Stomach (tissue), 4 donors: ENCODE results near the gene SECTM1.

Experiments
- CTCF ChIP-seq, 7 experiments: fragments of 450-650 bp in 4 of 7; fragments of 200-600 bp in 3 of 7; sonication (generic) in 3 of 7; IDR thresholded peaks; one replicate each; pipeline ENCODE4 v1.5.1; 2016 to 2019; ENCODE audit warnings: antibody characterized with exemption in 7 of 7, control low read depth in 2 of 7, mild to moderate bottlenecking in 1 of 7
- EP300 ChIP-seq: sonication (generic); formaldehyde crosslinking; IDR thresholded peaks from one replicate; pipeline ENCODE4 v1.6.1; 2017; ENCODE audit warnings: antibody characterized with exemption
- POLR2A ChIP-seq, 4 donors: fragments of 450-650 bp; IDR thresholded peaks; one replicate each; pipeline ENCODE4 v1.6.1; 2016; ENCODE audit warnings: antibody characterized with exemption in 4 of 4, control low read depth in 2 of 4, mild to moderate bottlenecking in 1 of 4, moderate library complexity in 1 of 4
- POLR2AphosphoS5 ChIP-seq, 3 donors: sonication (generic); formaldehyde crosslinking; IDR thresholded peaks; one replicate each; pipeline ENCODE4 v1.6.1; 2016; ENCODE audit warnings: antibody characterized with exemption in 3 of 3

DNA sequence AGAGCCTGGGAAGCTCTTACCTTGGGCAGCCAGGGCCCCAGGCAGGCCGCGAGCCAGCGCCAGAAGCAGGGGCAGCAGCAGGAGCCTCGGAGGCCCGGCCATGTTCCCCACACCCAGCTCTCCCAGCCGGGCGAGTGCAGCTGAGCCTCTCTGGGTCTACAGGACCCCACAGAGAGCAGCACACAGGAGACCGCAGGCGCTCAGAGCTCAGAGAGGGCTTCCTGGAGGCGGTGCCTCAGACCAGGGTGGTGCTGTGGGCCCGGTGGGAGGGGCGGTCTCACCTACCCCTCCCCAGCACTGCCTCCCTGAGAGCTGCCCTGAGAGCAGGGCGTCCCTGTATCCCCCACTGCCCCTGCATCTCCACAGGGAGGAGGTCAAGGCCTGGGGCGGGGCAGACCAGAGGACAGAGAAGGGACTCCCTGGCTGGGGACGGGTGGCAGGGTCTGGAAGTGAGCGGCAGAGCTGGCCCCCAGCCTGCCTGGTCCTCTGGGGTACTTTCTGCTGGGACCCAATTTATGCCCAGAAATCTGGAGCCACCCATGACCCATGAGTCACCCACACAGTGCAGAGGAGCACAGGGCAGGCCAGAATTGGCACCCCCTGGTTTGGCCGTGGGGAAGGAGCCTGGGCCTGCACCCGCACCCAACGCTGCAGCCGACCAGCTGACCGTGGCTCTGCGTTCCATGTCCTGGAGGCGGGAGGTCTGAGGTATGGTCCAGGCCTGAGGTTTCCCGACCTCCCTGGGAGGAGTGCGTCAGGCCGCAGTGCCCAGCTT lies 16.0 kb downstream of the SECTM1 start, which contains the start of gene CD7:
- TF ChIP-seq CTCF (IDR thresholded peaks at IDR 0.05) (no peak), POLR2A (IDR thresholded peaks at IDR 0.05) (no peak), POLR2AphosphoS5 (IDR thresholded peaks at IDR 0.05) (no peak), EP300 (no peak)
